ENCODE results near the gene KCTD12.

The KCTD12 gene

GRCh38 chr13:76837801-76838200, 48.4 kb downstream of the KCTD12 start:
- TF ChIP-seq CTCF (conservative IDR thresholded peaks at IDR 0.05; ENCODE audit: control insufficient read depth, insufficient read depth, low read depth, low read length), result no peak
- H3K4me3 ChIP-seq (ENCODE audit: control insufficient read depth, low read depth, low read length), result no peak overlapping the region
- peak; percentile 36 for DNase-seq (ENCODE audit: low read depth)

DNA sequence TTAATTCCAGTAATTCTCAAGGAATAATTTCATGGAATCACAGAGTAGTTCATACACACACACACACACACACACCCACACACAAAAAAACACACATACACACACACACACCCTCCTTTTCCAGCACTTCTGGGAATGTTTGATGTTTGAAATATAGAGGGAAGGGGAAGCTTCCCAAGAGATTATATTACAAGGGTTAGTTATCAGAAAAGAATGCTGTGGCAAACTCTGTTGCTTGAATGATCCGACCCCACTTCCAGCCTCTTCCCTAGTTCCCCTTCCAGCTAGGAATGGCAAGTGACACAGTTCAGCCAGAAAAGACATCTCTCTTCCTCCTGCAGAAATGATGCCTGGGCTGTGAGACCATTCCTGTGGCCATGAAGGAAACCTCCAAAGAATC, 49.9 kb downstream of the KCTD12 start:
- DNase-seq (ENCODE audit: low read depth), result peak; percentile 71

GRCh38 chr13:76833441-76833954, 52.7 kb downstream of the KCTD12 start:
- no peak overlapping the region for H3K4me3 ChIP-seq (ENCODE audit: control insufficient read depth, low read depth, low read length)
- DNase-seq (ENCODE audit: low read depth), result no peak
- TF ChIP-seq CTCF (conservative IDR thresholded peaks at IDR 0.05; ENCODE audit: control insufficient read depth, insufficient read depth, low read depth, low read length), result no peak

More for the DNA sequence above, 49.9 kb downstream of the KCTD12 start:
- no peak overlapping the region for H3K4me3 ChIP-seq (ENCODE audit: control insufficient read depth, low read depth, low read length)
- no peak for TF ChIP-seq CTCF (conservative IDR thresholded peaks at IDR 0.05; ENCODE audit: control insufficient read depth, insufficient read depth, low read depth, low read length)

- DNase-seq (ENCODE audit: low read depth), result no peak
- TF ChIP-seq CTCF (conservative IDR thresholded peaks at IDR 0.05; ENCODE audit: control insufficient read depth, insufficient read depth, low read depth, low read length), result no peak
- no peak overlapping the region for H3K4me3 ChIP-seq (ENCODE audit: control insufficient read depth, low read depth, low read length)
Observed at GRCh38 chr13:76832258-76832988, 53.8 kb downstream of the KCTD12 start.

GRCh38 chr13:76830805-76831204, 55.4 kb downstream of the KCTD12 start:
- no peak for DNase-seq (ENCODE audit: low read depth)
- no peak for TF ChIP-seq CTCF (conservative IDR thresholded peaks at IDR 0.05; ENCODE audit: control insufficient read depth, insufficient read depth, low read depth, low read length)
- H3K4me3 ChIP-seq (ENCODE audit: control insufficient read depth, low read depth, low read length), result no peak overlapping the region
